Activated CD4-positive, alpha-beta T cell treated with anti-CD3 and anti-CD28 coated beads, Interleukin-2, amount 50 U/mL, for 16 hours (primary cell): ENCODE measurements around the gene ECM2.

ENCODE experiments used
- DNase-seq: peaks from one replicate; pipeline ENCODE4 v3.0.0-alpha.2; 2020

ECM2 gene

DNA sequence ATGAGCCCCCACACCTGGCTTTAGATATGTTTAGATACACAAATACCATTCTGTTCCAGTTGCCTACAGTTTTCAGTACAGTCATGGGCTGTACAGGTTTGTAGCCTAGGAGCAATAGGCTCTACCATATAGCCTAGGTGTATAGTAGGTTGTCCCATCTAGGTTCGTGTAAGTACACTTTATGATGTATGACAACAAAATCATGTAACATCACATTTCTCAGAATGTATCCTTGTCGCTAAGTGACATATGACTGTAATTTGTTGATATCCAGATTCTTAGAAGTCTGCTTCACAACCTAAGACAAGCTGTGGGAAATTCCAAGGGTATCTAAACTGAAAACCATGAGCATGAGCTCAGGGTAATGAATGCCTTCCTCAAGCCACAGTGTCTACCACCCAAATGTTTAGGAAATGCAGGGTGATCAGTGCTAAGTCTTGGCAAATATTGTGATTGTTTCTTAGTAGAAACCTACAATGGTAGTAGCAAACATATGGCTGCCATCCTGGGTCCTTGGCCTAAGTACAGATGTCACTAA lies 8.4 kb downstream of the ECM2 start:
- DNase-seq = peak; percentile 16

DNA sequence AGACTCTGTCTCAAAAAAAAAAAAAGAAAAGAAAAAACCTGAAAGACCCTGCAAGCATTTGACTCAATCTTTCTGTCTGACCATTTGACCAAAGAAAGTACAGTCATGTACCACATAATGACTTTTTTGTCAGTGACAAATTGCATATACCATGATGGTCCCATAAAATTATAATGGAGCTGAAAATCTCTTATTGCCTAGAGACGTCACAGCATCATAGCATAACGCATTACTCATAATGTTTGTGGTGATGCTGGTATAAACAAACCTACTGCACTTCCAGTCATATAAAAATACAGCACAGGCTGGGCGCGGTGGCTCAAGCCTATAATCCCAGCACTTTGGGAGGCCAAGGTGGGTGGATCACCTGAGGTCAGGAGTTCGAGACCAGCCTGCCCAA lies 10.5 kb downstream of the ECM2 start:
- DNase-seq = no peak

DNA sequence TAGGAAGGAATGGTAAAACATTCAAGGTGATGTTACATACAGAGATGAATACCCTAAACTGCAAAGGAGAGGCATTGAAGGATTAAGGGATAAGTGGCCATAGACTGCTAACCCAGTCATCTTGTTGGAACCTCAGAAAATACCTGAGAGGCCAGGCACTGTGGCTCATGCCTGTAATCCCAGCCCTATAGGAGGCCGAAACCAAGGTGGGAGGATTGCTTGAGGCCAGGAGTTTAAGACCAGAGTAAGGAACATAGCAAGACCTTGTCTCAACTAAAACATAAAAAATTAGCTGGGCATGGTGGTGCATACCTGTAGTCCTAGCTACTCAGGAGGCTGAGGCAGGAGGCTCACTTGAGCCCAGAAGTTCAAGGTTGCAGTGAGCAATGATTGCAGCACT lies 10.9 kb downstream of the ECM2 start:
- DNase-seq = no peak

DNA sequence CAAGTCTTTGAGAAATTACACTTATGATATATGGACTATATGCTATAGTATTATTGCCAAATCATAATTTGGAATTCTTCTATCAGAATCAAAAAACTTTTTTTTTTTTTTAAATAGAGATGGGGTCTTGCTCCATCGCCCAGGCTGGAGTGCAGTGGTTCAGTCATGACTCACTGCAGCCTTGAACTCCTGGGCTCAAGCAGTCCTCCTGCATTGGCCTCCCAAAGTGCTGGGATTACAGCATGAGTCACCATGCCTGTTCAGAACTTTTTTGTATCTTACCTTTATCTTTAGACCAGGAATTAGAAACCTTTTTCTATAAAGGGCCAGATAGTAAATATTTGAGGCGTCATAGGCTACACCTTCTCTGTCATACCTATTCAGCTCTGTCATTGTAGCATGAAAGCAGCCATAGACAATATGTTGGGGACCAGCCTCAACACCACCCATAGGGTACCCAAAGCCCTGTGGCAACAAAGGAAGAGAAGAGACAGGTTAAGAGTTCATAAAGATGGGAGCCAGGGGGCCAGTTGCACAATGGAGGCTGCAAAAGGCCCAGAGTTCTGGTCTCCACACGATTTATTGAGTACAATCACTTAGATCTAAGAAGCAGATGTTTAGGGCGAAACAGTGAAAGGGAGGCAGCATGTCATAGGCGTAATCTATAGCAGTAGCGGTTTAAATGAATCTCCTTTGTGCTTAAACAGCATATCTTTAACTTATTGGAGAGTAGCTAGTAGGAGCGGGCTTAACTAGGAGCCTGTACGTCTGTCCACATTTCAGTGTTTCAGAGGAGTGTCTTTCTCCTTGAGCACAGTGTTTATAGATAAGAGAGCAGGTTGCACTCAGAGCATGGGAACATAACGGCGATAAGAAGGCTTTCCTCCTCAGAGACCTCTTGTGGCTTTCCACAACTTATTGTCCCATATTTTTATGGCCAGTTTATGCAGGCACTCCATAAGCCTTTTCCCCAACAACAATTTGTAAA lies 12.5 kb downstream of the ECM2 start:
- DNase-seq = no peak

DNA sequence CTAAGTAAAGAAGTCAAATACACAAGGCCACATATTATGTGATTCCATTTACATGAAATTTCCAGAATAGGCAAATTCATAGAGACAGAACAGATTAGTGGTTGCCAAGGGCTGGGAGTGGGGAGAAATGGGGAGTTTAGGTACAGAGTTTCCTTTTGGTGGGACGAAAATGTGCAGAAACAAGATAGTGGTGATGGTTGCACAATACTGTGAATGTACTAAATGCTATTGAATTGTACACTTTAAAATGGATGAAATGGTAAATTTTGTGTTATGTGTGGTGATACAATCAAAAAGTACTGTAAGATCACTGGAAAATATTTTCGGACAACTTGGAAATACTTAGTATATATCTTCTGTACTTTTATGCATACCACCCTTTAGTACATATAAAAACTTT lies 15.0 kb downstream of the ECM2 start:
- DNase-seq = no peak

DNA sequence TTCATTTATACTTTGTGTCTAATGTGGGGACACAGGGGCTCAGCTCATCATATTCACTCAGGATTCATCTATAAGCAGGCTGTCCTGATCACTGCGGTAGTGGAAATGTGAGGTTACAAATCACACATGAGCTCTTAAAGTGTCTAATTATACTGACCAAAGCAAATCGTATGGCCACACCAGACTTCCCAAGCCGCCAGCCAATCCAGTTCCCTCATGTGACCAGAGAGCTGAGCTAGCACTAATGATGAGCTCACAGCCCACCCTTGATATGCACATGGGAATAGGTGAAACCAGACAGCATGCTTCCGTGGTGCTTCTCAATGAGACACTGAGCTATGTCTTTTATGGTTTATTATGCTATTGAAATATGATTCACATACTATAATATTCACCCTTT lies 17.6 kb downstream of the ECM2 start:
- no peak for DNase-seq

DNA sequence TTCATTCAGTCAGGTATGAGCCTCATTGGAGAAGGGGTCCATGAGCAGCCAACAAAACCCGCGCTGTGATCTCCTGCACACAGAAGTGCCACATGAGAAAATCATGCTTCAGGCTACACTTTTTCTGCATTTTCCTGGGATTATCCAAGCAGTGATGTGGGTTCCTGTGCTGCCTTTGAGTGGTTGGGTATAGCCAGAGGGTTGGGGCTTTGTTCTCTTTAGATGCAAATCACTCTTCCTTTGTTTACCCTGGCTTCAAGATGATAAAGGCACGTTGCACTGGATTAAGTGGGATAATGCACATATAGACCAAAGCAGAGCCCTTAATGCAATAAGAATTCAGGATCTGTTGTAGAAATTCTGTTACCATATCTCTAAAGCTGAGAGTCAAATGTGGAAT lies 18.7 kb downstream of the ECM2 start:
- no peak for DNase-seq

DNA sequence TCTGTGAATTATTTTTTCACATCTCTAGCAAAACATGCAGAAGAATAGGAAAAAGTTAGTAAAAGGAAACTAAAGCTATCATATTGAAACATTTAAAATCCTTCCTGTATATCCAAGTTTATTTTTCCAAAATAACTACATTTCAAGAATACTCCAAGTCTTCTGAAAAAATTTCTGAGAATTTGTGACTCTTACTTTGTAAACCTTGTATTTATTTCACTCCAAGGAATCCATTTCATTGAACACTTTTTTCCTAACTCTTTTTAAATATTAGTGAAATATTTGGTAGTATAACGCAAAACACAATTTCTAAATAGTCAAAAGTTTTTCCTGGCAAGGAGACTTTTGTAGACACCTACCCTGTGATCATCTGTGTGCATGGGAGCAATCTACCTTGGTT lies 19.3 kb downstream of the ECM2 start:
- DNase-seq = no peak

DNA sequence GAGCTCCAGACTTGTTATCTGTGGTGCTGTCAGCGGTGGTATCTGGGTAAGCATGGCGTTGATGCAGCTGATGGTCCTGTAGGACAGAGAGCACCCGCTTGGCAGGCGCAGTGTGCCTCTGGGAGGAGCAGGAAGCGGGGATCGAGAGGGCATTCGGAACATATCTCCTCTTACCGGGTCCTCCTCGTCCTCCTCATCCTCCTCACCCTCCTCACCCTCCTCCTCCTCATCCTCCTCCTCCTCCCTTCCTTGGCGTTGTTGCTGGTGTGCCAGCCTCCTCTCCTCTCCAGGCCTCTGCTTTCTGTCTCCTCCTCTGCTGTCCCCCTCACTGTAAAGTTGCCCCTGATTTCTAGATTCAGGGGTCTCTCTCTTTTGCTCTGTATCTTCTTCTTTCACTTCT lies 21.2 kb downstream of the ECM2 start:
- no peak for DNase-seq

DNA sequence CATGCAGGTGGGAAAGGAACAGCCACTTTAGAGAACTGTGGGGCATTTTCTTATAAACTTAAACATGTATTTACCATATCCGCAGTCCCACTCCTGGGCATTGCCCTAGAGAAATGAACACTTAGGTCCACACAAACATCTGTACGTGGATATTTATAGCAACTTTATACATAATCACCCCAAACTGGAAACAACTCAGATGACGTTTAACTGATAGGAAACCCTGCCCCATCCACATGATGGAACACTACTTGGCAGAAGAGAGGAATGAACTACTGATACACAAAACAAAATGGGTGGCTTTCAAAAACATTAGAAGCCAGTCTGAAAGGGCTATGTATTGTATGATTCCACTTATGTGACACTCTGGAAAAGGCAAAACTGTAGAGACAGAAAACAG lies 22.4 kb downstream of the ECM2 start:
- no peak for DNase-seq

DNA sequence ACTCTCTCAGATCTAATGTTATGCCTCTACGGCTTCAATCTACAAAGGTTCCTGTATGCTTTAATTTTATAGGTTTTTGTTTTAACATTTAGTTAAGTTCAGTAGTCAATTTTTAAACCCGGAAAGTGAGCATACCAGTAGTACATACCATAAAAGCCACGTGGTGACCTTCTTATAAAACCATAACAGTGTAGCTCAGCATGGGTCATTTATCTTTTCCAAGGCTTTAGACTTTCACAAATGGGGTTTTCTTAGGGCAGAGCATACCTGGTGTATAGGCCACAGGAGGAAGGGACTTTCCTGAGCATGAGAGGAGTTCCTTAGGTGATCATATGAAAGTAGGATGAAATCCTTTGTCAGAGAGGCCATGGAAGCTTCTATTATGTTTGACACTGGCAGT lies 23.2 kb downstream of the ECM2 start:
- DNase-seq = no peak

DNA sequence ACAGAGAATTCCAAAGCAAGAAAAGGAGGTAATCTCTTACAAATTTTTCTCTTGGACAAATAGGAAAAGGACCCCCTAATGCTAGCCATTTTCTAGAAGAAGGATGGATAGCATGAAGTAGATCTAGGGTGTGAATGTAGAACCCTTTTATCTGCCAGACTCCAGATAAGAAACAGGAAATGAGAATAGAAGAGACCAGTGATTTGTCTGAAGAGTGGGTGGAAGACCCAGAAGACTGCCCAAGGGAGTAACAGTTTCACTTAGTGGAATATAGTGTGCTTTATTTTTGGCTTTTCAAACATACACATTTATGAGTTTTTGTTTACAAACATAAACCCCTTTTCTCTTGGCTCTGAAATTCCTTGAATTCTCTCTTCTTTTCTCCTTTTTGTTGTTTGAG lies 25.0 kb downstream of the ECM2 start:
- no peak for DNase-seq

DNA sequence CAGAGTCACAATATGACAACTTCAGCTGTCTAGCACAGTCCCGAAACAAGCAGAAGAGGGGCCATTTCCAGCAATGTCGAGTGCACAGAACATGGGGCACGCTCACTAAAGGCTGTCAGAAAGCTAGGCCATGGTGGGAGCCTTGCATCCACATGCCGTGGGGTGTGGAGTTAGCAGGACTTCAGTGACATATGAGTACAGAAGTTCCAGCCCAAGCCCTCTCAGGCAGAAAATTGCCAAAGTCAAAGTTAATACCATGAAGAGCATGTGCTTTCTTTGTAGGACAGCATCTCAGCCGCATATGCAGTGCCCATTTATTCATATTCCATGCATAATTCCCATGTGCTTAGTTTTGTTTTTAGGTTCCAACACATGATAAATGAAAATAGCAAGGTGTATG lies 26.7 kb downstream of the ECM2 start:
- DNase-seq = no peak

DNA sequence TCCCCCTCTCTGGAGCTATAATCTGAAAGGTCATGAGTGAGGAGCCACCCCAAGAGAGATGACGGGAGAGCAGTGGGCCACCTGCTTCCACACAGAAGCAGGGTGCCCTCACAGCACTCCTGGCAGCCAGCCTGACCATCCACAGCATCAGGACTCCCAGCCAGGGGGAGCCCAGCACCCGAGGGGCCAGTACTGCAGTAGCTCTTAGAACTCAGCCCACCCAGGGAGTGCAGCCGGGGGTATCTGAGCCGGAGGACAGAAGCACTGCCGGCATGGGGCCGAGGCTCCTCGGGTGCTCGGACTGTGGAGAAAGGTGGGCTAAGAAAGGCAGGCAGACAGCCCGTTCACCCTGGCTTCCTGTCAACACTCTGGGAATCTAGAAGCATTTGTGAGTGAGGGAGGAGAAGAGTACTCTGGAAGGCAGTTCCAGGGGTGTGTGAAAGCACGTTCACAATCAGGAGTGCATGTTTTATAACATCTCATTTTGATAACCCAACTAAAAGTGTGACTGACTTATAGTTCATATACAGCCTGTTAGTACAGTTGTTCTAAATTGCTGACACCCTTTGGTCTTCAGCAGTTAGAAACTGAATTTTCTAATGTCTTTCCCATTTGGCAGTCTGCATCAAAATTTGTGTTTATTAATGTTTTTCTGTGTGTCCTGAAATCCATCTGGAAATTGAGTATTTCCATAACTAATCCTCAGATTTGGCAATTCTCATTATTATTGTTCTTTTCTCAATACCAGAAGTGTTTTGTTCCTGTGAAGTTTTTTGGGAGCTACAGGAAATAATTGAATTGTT lies 27.6 kb downstream of the ECM2 start:
- no peak for DNase-seq

DNA sequence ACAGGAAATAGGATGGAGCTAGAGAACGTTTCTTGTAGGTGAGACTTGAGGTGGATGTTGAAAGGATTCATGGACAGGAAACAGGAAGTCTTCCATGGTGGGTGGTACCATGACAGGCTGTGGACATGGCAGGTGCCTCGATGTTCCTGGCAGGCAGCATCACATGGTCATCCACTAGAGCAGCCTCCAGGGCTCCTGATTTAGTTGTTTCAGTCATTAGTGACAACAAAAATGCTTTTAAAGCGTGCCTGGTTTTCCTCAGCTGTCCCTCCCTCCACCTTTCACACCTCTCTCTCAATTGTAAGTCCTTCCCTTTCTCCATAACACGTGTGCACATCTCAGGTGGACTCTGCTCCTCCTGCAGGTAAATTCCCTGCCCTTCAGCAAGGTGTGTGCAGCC lies 28.3 kb downstream of the ECM2 start:
- DNase-seq = no peak

DNA sequence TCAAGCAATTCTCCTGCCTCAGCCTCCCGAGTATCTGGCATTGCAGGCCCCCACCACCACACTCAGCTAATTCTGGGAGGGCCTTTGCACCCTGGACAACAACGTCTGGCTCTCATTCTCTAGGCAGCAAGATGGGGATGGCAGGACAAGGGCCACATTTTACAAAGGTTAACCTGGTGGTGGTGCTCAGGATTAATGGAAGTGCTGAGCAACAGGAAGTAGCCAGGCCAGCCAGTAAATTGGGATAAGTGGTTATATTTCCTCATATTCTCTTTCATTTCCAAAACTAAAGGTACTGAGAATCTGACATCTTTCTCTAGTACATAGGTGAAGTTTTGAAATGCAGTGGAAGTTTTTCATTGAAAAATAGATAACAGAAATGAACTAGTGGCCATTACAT lies 28.8 kb downstream of the ECM2 start:
- DNase-seq = no peak

DNA sequence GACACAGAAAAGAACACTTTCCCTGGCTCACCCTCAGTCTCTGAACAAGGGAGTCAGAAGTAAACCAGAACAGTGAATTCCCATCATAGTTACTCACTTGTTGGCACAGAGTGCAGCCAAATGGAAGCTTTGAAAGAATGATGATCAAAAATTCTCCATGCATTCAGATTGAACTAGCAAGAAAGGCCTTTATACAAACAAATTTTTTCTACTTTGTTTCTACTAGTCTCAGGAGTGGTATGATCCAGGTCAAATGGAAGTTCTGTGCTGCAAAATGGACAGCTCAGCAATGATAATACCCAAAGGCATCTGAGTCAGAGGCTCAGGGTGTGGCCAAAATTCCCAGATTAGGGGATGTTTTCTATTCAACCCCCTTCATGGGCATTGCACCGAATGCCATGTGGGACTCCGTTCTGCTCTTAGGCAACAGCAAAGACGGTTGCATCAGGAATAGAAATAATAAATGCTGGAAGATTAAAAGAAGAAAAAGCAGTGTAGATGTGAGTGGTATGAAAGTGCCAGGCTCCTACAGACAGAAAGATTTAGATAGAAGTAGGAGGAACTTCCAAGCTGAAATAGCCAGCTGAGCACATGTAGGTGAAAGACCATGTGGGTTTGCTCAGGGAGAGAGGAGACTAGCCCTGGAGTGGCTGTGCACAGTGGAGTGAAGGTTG lies 29.5 kb downstream of the ECM2 start:
- DNase-seq = no peak

DNA sequence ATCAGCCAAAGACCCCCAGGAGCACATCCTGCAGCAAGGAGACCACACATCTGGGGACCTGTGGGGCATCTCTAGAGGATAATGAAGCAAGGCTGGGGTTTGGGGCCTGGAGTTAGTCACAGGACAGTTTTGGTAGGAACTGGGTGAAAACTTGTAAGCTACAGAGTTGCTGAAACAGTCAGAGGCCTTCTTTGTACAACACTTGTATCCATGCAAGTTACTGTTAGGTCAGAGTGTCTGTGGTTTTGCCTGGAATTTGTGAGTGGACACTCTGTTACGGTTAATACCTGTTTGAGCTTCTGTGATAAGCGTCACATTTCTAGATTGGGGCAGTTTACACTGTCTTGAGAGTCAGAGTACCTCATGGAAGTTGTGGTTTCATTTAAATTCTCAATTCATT lies 30.9 kb downstream of the ECM2 start:
- DNase-seq = no peak

DNA sequence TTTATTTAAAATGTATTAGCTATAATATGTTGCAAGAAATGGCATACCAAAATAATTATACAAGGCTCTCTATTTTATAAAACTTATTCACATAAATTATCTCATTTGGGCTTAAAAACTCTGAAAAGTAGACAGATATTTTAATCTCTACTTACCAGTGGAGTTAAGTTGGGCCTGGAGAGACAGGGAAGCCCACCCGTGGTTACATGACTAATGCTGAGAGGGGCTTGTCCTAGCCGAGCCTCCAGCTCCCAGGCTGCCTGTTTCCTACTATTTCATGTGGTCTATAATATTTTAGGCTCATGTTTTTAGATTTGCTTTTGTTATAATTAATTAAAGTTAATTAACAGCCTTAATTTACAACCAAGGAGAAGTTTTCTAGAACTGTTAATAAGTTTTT lies 32.6 kb downstream of the ECM2 start:
- DNase-seq = no peak

DNA sequence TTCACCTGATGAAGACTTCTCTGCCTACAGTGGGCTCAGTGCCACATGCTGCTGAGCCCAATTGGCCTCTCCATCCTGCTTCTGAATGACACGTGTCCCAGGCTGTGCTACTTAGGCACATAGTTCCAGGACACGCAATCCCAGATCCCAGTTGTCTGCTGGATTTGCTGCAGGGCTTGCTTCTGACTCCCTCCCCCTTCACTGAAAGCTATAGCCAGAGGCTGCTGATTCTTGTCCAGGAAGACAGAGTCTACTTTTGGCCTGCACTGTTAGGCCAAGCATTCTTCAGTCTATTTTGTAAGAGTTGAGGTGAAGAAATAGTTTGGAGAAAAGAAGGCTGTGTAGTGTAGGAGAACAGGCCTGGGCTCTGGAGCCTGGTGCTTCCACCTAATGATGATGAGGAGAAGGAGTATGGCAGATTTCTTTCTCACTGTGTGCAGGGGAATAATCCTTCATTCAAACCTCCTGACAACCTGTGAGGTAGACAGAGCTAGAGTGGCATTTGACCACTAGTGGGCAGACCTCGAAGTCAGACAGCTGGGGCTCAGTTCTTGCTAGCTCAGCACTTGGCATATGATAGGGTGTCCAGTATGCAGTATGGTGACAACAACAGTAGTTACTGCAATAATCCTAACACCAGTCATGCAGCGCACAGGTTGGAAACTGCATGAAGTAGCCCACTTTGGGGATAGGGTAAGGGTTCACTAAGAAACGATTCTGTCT lies 34.0 kb downstream of the ECM2 start:
- peak; percentile 24 for DNase-seq

DNA sequence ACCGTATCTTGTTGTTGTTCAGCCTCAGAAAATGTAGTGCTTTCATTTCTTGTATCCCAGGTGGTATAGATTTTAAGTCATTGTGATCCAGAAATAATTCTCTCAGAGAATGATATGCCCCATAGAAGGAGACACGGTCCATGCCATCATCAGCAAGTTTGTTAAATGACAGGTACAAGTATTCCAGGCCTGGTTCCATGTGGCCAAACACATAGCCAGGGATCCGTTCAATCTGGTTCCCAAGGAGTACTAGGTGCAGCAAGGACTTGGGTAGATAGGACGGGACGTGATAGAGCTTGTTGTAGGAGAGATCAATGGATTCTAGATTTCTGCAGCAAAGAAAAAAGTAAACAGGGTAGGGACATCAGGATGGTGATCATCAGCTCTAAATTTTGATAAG lies 35.1 kb downstream of the ECM2 start:
- no peak for DNase-seq

DNA sequence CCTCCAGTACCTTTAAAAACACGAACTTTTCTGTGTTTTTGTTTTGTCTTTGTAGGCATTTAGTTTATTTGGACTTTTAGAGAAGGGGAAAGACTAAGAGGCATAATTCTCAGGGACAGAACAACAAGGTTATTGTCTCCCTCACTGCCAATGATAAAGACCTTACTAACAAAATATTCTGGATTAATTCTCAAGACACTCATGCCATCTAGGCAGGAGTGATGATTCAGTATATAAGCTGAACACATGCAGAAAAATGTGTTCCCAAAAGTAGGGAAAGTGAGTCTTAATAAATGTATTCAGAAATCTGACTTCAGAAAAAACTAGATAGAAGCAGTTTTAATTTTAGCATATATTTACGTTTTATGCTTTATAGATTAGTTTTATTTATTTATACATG lies 36.1 kb downstream of the ECM2 start:
- DNase-seq = no peak
